GM18873 (cell line): Measurements from ENCODE around the gene UBE2G2.

Experiments used
- ATAC-seq: cut with Tn5 transposase; IDR thresholded peaks from one replicate; pipeline ENCODE4 v1.9.1; 2021; ENCODE audit warnings: mild to moderate bottlenecking, moderate library complexity, moderate number of reproducible peaks; ENCODE audit not compliant: unreplicated experiment, low FRiP score

The UBE2G2 gene

GRCh38 chr21:44792702-44793591, 8.7 kb downstream of the UBE2G2 start:
- ATAC-seq = no peak

DNA sequence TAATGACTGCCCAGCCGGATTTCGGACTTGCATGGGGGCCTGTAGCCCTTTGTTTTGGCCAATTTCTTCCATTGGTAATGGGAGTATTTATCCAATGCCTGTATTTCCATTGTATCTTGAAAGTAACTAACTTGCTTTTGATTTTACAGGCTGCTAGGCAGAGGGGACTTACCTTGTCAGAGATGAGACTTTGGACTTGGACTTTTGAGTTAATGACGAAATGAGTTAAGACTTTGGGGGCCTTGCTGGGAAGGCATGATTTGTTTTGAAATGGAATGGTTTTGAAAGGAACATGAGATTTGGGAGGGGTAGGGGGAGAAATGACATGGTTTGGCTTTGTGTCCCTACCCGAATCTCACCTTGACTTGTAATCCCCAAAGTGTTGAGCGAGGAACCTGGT, 9.6 kb downstream of the UBE2G2 start:
- no peak for ATAC-seq

DNA sequence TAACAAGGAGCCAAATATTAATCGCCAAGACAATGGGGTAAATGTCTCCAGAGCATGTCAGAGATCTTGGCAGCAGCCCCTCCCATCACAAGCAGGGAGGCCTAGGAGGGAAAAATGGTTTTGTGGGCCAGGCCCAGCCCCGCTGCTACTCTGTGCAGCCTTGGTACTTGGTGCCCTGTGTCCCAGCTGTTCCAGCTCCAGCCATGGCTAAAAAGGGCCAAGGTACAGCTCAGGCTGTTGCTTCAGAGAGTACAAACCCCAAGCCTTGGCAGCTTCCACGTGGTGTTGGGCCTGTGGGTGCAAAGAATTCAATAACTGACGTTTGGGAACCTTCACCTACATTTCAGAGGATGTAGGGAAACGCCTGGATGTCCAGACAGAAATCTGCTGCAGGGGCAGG, 10.4 kb downstream of the UBE2G2 start:
- ATAC-seq = no peak

- ATAC-seq = no peak
Observed at GRCh38 chr21:44790368-44790767, 11.3 kb downstream of the UBE2G2 start.

DNA sequence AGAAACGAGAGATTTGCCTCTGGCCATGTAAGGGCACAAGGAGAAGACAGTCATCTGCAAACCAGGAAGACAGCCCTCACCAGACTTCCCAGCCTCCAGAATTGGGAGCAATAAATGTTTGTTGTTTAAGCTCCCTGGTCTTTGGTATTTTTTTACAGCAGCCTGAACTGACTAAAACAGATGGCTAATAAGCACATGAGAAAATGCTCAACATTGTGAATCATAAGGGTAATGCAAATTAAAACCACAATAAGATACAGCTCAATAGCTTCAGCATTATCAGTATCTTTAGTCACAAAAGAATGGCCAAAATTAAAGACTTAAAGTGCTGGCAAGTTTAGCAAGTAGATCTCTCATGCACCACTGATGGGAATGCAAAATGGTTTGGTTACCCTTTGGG, 11.7 kb downstream of the UBE2G2 start:
- ATAC-seq = no peak

- no peak for ATAC-seq
Observed at GRCh38 chr21:44785620-44786335, 15.8 kb downstream of the UBE2G2 start.

DNA sequence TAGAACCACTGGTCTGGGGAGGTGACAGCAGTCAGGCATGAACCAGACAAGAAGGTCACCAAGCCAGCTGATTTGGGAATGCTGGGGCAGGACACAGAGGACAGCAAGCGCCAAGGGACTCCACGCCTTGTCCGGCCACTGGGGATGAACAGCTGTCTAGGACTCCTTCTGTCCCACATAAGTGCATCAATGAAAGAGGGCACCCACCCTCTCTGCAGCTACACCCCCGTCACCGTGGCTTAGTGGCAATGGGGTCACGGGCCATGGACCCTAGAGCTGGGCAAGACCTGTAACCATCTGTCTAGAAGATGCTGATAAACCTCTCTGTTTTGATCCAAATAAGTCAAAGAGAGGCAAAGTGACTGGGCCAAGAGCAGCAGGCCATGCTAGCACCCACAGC, 16.8 kb downstream of the UBE2G2 start:
- no peak for ATAC-seq

- ATAC-seq = no peak
Observed at GRCh38 chr21:44783020-44783696, 18.5 kb downstream of the UBE2G2 start.

DNA sequence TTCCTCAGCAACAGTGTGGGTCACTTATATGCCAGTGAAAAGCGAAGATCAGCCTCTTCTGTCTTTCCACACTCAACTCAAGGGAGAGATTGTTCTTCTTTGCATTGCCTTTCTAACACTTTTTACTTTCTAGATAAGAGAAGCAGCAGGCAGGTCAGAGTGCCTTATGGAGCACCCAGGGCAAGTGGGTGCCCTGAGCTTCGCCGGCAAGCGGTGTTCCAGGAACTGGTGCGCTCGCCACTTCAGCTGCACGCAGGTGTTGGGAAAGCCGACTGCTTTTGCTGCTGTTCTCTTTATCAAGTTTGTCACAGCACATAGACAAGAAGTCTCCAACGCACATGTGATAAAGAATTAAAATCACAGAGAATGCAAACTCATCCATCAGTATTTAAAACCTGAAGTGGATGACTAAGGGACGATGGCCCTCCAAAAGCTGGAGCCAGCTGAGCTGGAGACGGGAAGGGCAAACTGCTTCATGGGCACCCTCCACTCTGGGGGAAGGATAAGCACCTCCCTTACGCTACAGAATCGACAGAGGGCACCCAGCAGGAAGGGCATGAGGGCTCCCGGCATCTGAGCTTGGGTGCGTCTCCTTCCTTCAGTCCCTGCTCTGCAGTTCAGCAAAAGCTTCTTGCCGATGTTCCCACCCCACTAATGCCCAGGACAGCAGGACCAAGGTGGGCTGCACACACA, 20.7 kb downstream of the UBE2G2 start:
- no peak for ATAC-seq

- no peak for ATAC-seq
Observed at GRCh38 chr21:44780137-44780502, 21.5 kb downstream of the UBE2G2 start.

DNA sequence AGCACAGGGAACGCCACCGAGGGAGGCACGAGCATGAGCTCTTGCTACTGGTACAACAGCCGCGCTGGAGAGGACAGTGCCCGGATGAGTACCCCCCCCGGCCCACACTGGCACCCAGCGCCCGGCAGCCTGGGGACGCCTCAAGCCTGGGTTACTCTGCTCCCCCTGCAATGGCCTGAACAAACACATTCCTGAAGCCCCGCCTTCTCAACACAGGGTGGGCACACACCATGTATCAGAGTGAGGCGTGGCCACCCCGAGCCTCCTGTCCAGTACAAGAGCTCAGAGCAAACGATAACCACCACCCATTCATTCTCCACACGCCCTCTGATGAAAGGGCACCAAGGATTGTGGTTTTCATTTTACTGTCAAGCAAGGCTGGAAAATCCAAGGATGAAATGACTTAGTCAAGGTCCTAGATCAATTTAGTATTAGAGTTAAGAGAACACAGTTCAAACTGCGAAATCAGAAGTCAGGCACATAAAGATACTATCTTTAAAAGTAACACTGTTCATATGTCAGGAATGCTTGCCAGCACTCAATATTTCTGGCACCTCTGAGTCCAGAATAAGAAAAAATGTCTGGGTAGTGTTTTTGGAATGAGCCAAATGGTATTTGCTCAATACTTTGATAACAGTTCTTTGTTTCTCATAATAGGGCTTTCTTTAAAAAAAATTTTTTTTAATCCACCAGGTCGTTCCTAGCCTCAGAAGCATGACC, 22.0 kb downstream of the UBE2G2 start:
- ATAC-seq = no peak

DNA sequence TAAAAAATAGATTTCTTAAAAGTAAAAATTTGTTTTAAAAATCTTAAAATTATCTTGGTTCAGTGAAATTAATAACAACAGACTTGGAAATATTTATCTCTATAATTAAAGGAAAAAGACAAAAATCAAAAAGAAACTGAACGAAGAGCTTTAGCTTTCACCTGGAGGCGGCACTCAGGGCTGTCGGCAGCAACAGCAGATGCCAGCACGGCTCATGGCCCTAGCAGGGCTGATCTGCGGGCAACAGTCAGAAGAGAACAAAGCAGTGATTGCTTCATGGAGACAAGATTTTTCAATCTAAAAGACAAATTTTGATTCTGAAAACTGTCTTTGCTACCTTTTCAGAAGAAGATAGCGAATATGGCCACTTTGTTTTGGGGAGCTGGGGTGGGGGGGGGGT, 22.6 kb downstream of the UBE2G2 start:
- ATAC-seq = no peak

DNA sequence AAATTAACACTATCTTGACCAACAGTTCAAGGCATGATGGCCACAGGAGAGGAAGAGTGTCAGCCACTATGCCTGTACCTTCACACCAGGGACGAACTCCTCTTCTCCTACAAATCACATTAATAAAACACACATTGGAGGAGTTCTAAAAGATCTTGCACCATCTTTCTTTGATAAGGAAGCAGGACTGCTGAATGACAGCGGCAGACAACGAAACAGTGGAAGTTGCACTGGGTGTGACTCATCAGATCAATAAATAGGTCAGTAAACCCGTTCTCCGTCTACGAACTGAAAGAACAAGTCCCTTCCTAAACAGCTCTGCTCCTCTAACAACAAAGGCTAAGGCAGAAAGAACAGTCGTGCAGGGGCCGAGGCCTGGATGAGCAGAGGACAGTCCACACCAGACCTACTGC, 23.1 kb downstream of the UBE2G2 start:
- no peak for ATAC-seq

- no peak for ATAC-seq
Observed at GRCh38 chr21:44778094-44778493, 23.5 kb downstream of the UBE2G2 start.

DNA sequence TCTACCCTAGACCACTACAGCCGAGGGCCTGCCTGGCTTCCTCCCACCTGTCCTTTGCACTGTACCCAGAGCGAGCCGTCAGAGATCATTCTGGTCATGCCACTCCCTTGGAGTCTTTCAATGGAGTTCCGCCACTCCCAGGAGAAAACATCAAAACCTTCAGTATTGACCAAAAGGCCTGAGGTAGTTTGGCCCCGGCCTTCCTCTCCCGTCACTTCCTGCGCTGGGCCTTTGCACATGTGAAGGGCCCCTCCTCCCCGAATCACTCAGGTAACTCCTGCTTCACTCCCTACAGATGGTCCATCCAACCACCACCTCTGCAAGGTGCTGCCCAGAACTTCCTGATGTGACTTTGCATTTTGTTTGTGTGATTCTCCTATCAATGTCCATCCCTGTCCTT, 26.6 kb downstream of the UBE2G2 start:
- ATAC-seq = no peak

DNA sequence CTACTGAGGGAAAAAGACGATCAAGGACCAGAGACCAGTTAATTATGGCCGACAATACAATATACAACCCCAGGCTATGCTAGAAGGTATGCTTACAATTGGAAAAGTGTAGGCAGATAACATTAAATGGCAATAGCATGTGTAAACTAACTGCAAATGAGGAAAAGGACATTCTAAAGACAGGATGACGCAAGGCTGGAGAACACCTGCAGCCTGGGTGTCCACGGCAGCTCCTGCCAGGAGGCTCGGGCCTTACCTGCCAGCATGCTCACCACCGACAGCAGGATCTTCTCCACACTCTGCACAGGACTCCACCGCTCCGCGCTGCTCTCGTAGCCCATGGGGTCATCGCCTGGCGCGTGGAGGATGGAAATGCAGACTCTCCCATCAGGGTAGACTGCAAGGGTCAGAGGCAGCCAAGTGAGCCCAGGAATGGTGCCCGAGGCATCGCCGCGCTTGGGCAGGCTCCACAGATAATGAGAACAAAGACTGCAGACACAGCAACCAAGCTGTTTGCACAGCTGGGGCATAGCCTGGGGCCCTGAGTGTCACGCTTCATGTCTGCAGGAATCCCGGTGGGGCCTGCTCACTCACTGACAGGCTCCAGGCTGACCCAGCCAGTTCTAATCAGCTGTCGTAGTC, 28.2 kb downstream of the UBE2G2 start:
- ATAC-seq = no peak

GRCh38 chr21:44771896-44772525, 29.6 kb downstream of the UBE2G2 start:
- ATAC-seq = no peak

DNA sequence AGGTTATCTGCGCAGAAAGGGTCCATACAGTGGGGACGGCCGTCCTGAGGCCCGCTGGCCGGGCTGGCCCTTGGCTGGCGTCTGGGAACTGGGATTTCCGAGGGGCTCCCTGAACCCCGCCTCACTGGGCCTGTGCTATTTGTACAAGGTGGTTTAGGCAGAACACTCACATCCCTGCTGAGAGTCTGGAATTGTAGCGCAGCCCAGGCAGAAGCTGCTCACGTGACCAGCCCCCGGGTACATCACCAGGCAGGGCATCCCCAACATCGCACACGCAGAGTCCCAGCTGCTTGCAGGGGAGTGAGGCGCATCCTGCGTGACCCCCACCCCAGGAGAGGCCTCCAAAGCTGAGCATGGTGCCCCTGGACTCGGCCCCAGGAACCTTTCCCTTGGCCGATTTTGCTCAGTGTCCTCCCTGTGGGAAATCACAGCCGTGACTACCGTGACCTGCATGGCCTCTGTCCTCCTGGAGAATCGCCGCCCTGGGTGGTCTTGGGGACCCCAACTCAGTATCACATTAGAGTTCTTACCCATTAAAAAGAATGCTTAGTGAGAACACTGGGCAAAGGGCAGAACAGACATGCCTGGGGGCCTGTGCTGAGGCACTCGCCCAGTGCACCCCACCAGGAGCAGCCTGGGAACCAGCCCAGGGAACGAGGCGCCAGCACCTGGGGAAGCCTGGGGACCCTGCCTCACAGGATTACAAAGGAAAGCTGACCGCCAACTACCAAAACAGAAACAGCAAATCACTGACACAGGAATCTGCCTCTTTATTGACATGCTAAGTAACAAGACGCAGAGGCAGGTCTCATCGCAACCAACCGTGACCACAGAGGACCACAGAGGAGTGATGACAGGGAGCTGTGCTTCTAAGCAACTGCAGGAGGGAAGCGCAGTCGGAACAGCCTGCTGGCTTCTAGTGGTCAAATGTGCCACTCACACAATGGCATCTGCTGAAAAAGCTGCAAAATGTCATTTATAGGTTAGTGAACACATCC, 33.5 kb downstream of the UBE2G2 start:
- no peak for ATAC-seq
